Fibroblast of pulmonary artery (primary cell): ENCODE results near the gene IL27RA.

Experiments used
- DNase-seq: peaks from one replicate; pipeline ENCODE4 v3.0.0-alpha.2; 2010; ENCODE audit warnings: low read depth
- H3K4me3 ChIP-seq: replicated peaks from 2 replicates; pipeline ENCODE4 v1.5.1; 2011; ENCODE audit warnings: low read depth, mild to moderate bottlenecking, control low read depth, low read length, moderate library complexity
- TF ChIP-seq, protein P1 (sequence below): IDR thresholded peaks from 2 replicates; pipeline ENCODE4 v1.5.1; 2011; ENCODE audit warnings: mild to moderate bottlenecking, control low read depth, low read length, inconsistent platforms; ENCODE audit errors: missing control alignments

The IL27RA gene

DNA sequence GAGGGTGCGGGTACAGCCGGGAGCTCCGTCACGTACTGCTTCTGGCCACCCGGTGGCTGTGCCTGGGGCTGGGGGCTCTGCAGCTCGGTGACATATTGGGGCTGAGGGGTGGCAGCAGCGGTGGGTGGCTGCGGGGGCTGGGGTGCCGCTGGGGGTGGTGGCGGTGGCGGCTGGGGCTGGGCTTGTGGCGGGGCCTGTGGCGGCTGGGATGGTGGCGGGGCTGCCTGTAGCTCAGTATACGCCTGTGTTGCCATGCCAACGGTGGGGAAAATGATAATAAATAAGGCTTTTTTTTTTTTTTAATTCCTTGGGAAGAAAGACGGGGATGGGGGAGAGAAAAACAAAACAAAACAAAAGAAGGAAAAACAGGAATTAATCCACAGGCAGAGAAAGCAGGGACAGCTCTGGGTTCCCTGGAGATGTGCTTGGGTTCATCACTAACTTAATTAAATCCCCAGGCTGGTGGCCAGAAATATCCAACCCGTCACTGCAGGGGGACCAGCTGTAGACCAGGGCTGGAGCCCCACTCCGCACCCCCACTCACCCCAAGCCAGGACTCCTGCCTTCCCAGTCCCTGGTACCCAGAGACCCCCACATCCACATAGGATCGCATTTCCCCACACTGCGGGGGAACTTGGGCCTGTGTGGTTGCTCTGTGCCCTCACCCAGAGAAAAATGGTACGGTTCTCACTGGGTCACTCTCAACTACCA, 37.8 kb upstream of the IL27RA start:
- no peak for DNase-seq
- TF ChIP-seq, protein P1, sequence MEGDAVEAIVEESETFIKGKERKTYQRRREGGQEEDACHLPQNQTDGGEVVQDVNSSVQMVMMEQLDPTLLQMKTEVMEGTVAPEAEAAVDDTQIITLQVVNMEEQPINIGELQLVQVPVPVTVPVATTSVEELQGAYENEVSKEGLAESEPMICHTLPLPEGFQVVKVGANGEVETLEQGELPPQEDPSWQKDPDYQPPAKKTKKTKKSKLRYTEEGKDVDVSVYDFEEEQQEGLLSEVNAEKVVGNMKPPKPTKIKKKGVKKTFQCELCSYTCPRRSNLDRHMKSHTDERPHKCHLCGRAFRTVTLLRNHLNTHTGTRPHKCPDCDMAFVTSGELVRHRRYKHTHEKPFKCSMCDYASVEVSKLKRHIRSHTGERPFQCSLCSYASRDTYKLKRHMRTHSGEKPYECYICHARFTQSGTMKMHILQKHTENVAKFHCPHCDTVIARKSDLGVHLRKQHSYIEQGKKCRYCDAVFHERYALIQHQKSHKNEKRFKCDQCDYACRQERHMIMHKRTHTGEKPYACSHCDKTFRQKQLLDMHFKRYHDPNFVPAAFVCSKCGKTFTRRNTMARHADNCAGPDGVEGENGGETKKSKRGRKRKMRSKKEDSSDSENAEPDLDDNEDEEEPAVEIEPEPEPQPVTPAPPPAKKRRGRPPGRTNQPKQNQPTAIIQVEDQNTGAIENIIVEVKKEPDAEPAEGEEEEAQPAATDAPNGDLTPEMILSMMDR, result no peak
- H3K4me3 ChIP-seq, result no peak overlapping the region

DNA sequence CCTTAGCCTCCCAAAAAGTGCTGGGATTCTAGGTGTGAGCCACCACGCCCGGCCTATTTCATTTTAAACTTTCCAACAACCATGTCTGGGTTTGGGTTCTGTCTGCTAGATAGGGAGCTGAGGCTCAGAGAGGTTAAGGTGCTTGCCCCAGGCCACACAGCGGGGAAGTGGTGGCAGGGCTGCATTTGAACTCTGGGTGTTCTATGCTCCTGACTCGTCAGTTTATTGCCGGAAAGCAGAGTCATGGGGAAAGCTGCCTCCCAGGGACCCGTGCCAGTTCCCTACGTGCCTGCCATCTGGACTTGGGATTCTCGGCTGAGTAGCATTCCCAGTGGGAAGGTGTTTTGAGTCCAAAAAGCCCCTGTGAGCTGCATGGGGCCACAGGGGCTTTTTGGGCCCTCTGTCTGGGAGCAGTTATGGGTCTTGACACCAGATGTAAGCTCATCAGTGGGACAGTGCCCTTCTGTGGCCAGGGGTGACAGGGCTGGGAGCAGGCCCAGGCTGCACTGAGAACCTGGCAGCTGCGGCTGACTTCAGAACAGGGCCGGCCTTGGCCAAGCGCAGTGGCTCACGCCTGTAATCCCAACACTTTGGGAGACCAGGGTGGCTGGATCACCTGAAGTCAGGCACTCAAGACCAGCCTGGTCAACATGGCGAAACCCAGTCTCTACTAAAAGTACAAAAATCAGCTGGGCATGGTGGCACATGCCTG, 36.4 kb upstream of the IL27RA start:
- TF ChIP-seq, protein P1, result no peak
- no peak for DNase-seq

DNA sequence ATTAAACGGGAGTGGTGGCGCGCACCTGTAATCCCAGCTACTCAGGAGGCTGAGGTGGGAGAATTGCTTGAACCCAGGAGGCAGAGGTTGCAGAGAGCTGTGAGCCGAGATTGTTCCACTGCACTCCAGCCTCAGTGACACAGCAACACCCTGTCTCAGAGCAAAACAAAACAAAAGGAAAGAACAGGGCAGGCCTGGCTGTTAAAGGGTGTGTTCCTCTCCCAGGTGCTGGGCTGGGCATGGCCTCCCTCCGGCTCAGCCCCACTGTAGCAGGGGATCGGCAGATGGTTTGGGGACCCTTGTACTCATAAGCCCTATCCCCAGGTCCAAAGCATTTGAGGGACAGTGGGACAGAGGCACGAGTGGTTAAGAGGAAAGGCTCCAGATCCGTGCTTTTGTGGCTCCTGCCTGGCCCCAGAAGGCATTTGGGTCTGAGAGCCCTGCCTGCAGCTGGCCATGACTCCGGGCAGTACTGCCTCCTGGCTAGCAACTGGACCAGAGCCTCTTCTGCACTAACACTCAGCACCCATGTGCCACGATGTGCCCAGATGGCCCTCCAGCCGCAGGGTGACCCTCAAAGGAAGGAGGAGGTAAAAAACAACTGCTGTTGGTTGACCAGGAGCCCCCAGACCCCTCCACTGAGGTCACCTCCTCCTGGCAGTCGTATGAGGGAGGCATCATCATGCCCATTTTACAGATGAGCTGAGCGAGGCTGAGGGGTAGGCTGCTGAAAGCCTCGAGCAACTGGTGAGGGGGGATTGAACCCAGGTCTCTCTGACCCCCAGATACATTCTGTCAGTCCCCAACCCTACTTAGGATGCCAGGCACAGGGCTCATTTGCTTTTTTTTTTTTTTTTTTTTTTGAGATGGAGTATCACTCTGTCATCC, 35.4 kb upstream of the IL27RA start:
- DNase-seq, result no peak
- no peak overlapping the region for H3K4me3 ChIP-seq
- TF ChIP-seq, protein P1, result no peak

More for the DNA sequence above, 36.4 kb upstream of the IL27RA start:
- H3K4me3 ChIP-seq, result no peak overlapping the region

DNA sequence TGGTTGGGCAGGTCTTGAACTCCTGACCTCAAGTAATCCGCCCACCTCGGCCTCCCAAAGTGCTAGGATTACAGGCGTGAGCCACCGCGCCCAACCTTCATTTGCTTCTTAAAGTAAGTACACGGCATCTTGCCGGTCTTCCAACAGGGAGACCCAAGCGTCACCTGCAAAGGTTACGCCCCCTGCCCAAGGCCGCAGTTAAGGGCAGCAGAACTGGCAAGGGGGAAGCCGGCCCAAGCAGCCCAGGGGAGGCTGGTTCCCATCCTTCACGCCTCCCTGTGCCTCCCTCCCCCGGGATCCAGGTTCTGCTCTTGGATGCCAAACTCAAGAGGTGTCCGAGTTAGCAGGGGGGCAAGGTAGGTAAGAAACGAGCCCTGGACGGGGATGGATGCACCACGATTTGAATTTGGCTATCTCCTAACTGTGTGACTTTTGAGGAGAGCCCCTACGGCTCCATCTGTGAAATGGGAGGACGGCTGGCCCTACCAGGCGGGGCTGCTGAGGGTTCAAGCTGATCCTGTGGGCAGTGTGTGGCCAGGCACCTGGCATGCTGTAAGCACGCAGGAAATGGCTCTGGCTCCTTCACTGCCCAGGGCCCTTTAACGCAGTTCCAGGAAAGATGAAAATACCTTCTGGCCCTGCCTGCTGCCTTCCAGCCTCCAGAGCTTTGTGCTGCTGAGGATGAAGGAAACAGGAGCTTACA, 34.5 kb upstream of the IL27RA start:
- no peak overlapping the region for H3K4me3 ChIP-seq
- no peak for DNase-seq
- TF ChIP-seq, protein P1, result no peak

DNA sequence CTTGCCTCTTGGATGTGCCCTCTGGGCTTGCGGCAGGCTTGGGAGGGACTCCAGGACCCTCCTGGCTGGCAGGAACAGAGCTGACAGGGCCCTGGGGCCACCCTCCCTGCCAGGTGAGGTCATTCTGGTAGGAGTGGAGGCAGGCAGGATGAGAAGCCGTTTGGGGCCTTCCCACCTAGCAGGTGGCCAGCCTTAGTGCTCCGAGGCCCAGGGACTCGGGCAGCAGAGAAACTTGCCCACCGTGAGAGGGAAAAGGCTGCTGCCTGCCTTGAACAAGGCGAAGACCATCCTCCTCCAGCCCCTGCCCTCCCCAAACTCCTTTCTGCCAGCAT, 34.0 kb upstream of the IL27RA start:
- TF ChIP-seq, protein P1, result no peak
- no peak for DNase-seq
- H3K4me3 ChIP-seq, result no peak overlapping the region

DNA sequence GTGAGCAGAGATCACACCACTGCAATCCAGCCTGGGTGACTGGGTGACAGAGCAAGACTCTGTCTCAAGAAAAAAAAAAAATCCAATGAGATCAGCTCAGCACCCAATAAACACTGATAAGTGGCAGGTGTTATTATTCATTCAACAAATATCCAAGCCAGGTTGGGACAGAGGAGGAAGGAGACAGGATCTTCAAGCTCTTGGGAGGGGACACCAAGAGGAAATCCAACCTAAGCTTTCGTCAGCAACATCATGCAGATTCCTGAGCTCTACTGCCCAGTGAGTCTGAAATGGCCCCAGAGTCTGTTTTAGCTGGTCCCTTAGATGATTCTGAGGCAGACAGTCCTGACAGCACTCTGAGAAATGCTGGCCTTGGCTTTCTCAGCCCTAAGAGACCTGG, 33.1 kb upstream of the IL27RA start:
- no peak for DNase-seq
- TF ChIP-seq, protein P1, result no peak
- H3K4me3 ChIP-seq, result no peak overlapping the region
